ENCODE results near the gene HFE. TPM values are rescaled to one million over a fixed set of nuclear protein-coding genes. Genes with fewer than 3 reads are reported as not detected.
A peak's percentile ranks its signal among the peaks of the same experiment; 100 is the strongest.

HFE gene
- total RNA-seq, 6 donors from 2014 or later: 3.8 to 26.2 (median 8.5) TPM

- DNase-seq: peak in 1 of 2 donors; percentile 68
These were observed 10.1 kb downstream of the HFE start for GRCh38 chr6:26097268-26097875.

GRCh38 chr6:26103141-26103769 lies 16.0 kb downstream of the HFE start:
- WGBS, 2 donors: 26 to 29% methylated on average over 9 of the region's 9 CpGs
- Histone ChIP-seq H3K36me3 (no peaks in the 10 kb centered on the region), H3K27ac (peak overlapping the region; percentile 81 to 88 (median 85)), H3K4me3 (peak overlapping the region in 3 of 4 donors; percentile 40 to 54 (median 44)), H3K4me1 (peaks cover 7 to 12% (median 8%) of the 10 kb centered on the region in 4 donors), H3K27me3 (no peaks in the 10 kb centered on the region), H3K9me3 (no peaks in the 10 kb centered on the region)
- ATAC-seq (ENCODE audit: low FRiP score in 2 of 2) (peak; percentile 97), DNase-seq (no peak)
- TF ChIP-seq POLR2A (IDR thresholded peaks at IDR 0.05) (no peak), EP300 (IDR thresholded peaks at IDR 0.05) (no peak), POLR2AphosphoS5 (IDR thresholded peaks at IDR 0.05) (no peak), CTCF (IDR thresholded peaks at IDR 0.05) (no peak)

More at GRCh38 chr6:26097268-26097875, 10.1 kb downstream of the HFE start:
- Histone ChIP-seq H3K36me3 (no peaks in the 10 kb centered on the region), H3K4me3 (no peak overlapping the region), H3K27me3 (no peaks in the 10 kb centered on the region), H3K9me3 (no peaks in the 10 kb centered on the region), H3K4me1 (no peaks in the 10 kb centered on the region), H3K27ac (no peak overlapping the region)
- 2 to 5% methylated on average over 5 of the region's 5 CpGs for WGBS, 2 donors
- ATAC-seq (ENCODE audit: low FRiP score in 2 of 2): peak; percentile 87 to 89
- TF ChIP-seq POLR2AphosphoS5 (IDR thresholded peaks at IDR 0.05) (no peak), CTCF (IDR thresholded peaks at IDR 0.05) (peak; percentile 61 to 82 (median 69))

DNA sequence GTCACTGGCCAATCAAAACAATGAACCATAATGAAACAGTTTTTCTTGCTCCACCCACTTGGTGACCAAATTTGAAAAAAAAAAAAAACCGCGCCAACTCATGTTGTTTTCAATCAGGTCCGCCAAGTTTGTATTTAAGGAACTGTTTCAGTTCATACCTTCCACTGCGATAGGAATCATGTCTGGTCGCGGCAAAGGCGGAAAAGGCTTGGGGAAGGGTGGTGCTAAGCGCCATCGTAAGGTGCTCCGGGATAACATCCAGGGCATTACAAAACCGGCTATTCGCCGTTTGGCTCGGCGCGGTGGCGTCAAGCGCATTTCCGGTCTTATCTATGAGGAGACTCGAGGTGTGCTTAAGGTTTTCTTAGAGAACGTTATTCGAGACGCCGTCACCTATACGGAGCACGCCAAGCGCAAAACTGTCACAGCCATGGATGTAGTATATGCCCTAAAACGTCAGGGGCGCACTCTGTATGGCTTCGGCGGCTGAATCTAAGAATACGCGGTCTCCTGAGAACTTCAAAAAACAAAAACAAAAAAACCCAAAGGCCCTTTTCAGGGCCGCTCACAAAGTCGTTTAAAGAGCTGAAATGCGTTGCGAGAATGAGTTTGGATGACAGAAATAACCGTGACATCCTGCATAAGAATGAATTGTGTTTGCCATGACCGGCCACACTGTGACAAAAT lies 16.7 kb downstream of the HFE start:
- no peaks in the 10 kb centered on the region for H3K27me3 ChIP-seq
- peak overlapping the region; percentile 81 to 88 (median 85) for H3K27ac ChIP-seq
- peak overlapping the region in 3 of 4 donors; percentile 40 to 54 (median 44) for H3K4me3 ChIP-seq
- peak; percentile 100 for TF ChIP-seq POLR2AphosphoS5 (IDR thresholded peaks at IDR 0.05)
- TF ChIP-seq CTCF (IDR thresholded peaks at IDR 0.05): peak in 5 of 6 experiments; percentile 30 to 64 (median 49)
- peak in 2 of 4 donors; percentile 77 to 94 for TF ChIP-seq EP300 (IDR thresholded peaks at IDR 0.05)
- peak; percentile 76 to 98 (median 88) for TF ChIP-seq POLR2A (IDR thresholded peaks at IDR 0.05)
- peak; percentile 86 to 89 for DNase-seq
- ATAC-seq (ENCODE audit: low FRiP score in 2 of 2): peak; percentile 96
- 1% methylated on average over 37 to 39 of the region's 39 CpGs for WGBS, 2 donors
- H3K4me1 ChIP-seq: peaks cover 7 to 12% (median 8%) of the 10 kb centered on the region in 4 donors
- no peaks in the 10 kb centered on the region for H3K9me3 ChIP-seq
- no peaks in the 10 kb centered on the region for H3K36me3 ChIP-seq

GRCh38 chr6:26104457-26105108 lies 17.4 kb downstream of the HFE start:
- ATAC-seq (ENCODE audit: low FRiP score in 2 of 2) (peak in 1 of 2 donors; percentile 3), DNase-seq (no peak)
- no peaks in the 10 kb centered on the region for H3K9me3 ChIP-seq
- H3K27ac ChIP-seq: peak overlapping the region; percentile 81 to 88 (median 85)
- 49 to 50% methylated on average over 22 of the region's 22 CpGs for WGBS, 2 donors
- peaks cover 7 to 12% (median 8%) of the 10 kb centered on the region in 4 donors for H3K4me1 ChIP-seq
- no peaks in the 10 kb centered on the region for H3K27me3 ChIP-seq
- TF ChIP-seq CTCF (IDR thresholded peaks at IDR 0.05): peak in 1 of 6 experiments; percentile 6
- no peak for TF ChIP-seq POLR2A (IDR thresholded peaks at IDR 0.05)
- no peak for TF ChIP-seq POLR2AphosphoS5 (IDR thresholded peaks at IDR 0.05)
- no peak for TF ChIP-seq EP300 (IDR thresholded peaks at IDR 0.05)
- no peaks in the 10 kb centered on the region for H3K36me3 ChIP-seq
- peak overlapping the region in 3 of 4 donors; percentile 40 to 54 (median 44) for H3K4me3 ChIP-seq
